HG03378 (cell line): ENCODE data around the gene TREM1.
"Not testable (repeated sequence)": the region's sequence is repeated elsewhere in the genome, so short reads cannot be mapped to it uniquely, and the experiment has no call there.

Experiments used
- ATAC-seq: cut with Tn5 transposase; IDR thresholded peaks from one replicate; pipeline ENCODE4 v1.9.1; 2021; ENCODE audit warnings: mild to moderate bottlenecking, moderate library complexity; ENCODE audit not compliant: unreplicated experiment

The TREM1 gene

GRCh38 chr6:41297248-41297647 is 10.8 kb upstream of the TREM1 start:
- not testable (repeated sequence) for ATAC-seq

- ATAC-seq: no peak
Measured at GRCh38 chr6:41294214-41294872, 7.9 kb upstream of the TREM1 start.

- ATAC-seq: no peak
Measured at GRCh38 chr6:41291717-41292116, 5.2 kb upstream of the TREM1 start.

- ATAC-seq: no peak
Measured at GRCh38 chr6:41289815-41290214, 3.3 kb upstream of the TREM1 start.

- no peak for ATAC-seq
Measured at GRCh38 chr6:41288754-41289129, 2.3 kb upstream of the TREM1 start.

- no peak for ATAC-seq
Measured at GRCh38 chr6:41288030-41288753, 1.7 kb upstream of the TREM1 start.

GRCh38 chr6:41284726-41285125 is 1.8 kb downstream of the TREM1 start:
- ATAC-seq: no peak

- ATAC-seq: no peak
Measured at GRCh38 chr6:41283600-41283999, 2.9 kb downstream of the TREM1 start.

GRCh38 chr6:41280381-41281057 is 6.0 kb downstream of the TREM1 start:
- ATAC-seq: no peak

- ATAC-seq: no peak
Measured at GRCh38 chr6:41278699-41279405, 7.6 kb downstream of the TREM1 start.

GRCh38 chr6:41277605-41278004 is 8.9 kb downstream of the TREM1 start:
- no peak for ATAC-seq

- no peak for ATAC-seq
Measured at GRCh38 chr6:41275489-41275888, 11.0 kb downstream of the TREM1 start.

GRCh38 chr6:41274256-41274655 is 12.2 kb downstream of the TREM1 start:
- no peak for ATAC-seq

- no peak for ATAC-seq
Measured at GRCh38 chr6:41273714-41274113, 12.8 kb downstream of the TREM1 start.

- no peak for ATAC-seq
Measured at GRCh38 chr6:41272591-41273240, 13.8 kb downstream of the TREM1 start.

- no peak for ATAC-seq
Measured at GRCh38 chr6:41271901-41272395, 14.5 kb downstream of the TREM1 start.

GRCh38 chr6:41269716-41270115 is 16.8 kb downstream of the TREM1 start:
- no peak for ATAC-seq

GRCh38 chr6:41269166-41269565 is 17.3 kb downstream of the TREM1 start:
- ATAC-seq: no peak

- no peak for ATAC-seq
Measured at GRCh38 chr6:41268478-41268877, 18.0 kb downstream of the TREM1 start.

GRCh38 chr6:41266541-41266940 is 19.9 kb downstream of the TREM1 start:
- no peak for ATAC-seq

GRCh38 chr6:41263267-41263666 is 23.2 kb downstream of the TREM1 start:
- no peak for ATAC-seq
